Measurements from ENCODE around the gene PLEKHO2.

Gene PLEKHO2

DNA sequence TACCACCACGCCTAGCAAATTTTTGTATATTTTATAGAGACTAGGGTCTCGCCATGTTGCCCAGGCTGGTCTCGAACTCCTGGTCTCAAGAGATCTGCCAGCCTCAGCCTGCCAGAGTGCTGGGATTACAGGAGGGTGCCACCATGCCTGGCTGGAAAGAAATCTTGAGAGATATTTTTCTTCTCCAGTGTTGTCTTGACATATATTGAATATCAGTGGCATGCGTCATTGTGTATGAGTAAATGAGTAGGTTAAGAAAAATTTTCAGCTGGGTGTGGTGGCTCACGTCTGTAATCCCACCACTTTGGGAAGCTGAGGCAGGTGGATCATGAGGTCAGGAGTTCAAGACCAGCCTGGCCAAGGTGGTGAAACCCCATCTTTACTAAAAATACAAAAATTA, 12.7 kb upstream of the PLEKHO2 start:
- DNase-seq = no peak

- no peak for DNase-seq
Measured at GRCh38 chr15:64833690-64834089, 8.0 kb upstream of the PLEKHO2 start.

GRCh38 chr15:64836023-64836536, 5.6 kb upstream of the PLEKHO2 start:
- no peak for DNase-seq

GRCh38 chr15:64837502-64837901, 4.2 kb upstream of the PLEKHO2 start:
- DNase-seq = no peak

GRCh38 chr15:64841060-64841343, 713 bp upstream of the PLEKHO2 start:
- DNase-seq = no peak

DNA sequence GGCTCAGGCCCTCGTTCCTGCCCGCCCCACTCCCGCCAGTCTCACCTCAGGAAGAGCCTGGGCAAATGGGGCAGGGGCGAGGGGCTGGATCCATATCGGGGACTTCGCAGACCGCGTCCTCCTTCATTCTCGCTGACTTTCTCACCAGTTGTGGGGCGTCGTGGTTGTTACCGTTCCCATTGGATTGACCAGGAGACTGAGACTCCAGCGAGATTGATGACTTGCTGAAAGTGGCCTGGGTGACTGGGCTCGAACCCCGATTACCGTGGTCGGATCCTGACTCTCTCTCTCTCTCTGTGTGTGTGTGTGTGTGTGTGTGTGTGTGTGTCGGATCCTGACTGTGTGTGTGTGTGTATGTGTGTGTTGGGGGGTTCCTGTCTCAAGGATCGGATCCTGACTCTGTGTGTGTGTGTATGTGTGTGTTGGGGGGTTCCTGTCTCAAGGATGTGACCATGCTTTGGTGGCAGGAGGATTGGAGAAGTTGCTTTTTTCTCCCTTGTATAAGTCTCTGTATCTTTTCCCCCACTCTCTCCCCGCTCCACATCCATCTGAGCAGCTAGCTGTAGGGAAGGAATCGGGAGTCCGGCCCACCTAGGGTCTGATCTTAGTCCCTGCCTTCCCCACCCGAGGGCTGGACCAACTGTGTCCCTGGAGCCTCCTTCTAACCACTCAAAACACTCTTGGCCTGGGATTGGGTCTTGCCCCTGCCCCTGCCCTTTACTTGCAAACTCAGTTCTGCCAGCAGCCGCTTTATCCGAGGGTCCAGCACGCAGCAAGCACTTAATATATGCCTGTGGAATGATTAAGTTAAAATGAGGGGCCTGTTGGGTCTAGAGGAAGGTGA, 603 bp downstream of the PLEKHO2 start:
- DNase-seq = no peak

GRCh38 chr15:64842986-64843561, 1.4 kb downstream of the PLEKHO2 start:
- no peak for DNase-seq

DNA sequence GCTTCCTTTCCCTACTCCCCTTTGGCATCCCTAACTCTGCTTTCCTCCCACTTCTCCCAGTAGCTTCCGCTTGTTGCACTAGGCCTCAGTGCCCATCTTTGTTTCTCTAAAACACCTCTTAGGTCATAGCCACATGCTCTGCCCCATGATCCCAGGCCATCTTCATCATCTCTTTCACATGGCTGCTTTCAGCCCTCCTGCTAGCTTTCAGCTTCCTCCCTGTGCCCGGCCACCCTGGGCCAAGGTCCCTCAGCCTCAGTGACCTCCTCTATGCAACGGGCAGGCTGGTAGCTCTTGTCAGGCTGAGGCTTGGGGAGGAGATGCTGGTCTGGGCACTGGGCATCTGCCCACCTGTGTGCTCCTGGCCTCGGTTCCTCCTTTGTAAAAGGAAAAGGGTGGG, 2.3 kb downstream of the PLEKHO2 start:
- no peak for DNase-seq

DNA sequence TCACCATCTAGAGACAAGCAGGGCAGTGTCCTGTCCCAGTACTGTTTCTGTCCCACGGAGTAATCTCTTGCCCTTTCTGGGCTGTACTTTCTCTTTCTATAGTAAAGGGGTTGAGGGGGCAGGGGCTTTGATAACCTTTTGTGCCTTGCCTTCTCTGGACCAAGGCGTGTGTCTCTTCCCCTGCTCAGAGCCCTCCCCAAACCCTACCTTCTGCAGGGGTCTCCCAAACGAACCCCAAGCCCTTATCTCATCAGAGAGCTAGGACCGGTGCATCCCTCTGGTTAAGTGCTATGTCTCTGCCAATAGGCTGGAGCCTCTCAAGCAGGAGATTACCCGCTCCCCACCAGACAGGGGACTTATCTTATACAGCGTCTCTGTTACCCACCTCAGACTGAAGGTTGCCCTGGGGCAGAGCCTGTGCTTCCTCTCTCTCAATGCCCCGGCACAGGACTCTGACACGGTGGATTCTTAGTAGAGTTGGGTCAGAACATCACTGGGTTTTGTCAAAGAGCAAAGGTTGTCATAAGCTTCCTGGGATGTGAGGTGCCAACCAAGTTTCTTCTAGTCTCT, 2.9 kb downstream of the PLEKHO2 start:
- DNase-seq = no peak

GRCh38 chr15:64845183-64845611, 3.5 kb downstream of the PLEKHO2 start:
- DNase-seq = no peak

DNA sequence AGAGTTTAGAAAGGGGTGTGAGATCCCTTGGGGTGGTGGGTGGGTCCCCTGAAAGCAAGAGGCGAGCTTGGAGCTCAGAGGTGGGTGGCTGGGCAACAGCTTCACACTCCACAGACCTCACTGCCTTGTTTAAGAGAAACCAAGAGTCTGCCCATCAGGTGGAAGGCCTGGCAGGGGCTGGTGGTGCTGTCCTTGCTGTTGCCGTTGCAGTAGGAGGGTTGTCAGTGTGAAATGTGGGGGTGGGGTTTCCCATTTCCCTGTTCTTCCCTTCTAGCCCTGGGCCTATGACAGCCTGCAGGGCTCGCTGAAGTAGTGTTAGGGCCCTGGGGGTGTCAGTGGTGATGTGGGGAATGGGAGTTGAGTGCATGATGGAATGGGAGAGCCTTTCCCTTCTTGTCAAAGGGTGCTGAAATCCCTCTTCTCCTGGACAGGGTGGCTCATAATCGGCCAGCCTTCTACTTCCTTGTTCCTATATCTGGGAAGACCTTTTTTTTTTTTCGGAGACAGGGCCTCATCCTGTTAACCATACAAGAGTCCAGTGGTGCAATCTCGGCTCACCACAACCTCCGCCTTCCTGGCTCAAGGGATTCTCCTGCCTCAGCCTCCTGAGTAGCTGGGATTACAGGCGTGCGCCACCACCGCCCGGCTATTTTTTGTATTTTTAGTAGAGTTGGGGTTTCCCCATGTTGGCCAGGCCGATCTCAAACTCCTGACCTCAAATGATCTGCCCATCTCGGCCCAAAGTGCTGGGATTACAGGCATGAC, 4.3 kb downstream of the PLEKHO2 start:
- DNase-seq = no peak

DNA sequence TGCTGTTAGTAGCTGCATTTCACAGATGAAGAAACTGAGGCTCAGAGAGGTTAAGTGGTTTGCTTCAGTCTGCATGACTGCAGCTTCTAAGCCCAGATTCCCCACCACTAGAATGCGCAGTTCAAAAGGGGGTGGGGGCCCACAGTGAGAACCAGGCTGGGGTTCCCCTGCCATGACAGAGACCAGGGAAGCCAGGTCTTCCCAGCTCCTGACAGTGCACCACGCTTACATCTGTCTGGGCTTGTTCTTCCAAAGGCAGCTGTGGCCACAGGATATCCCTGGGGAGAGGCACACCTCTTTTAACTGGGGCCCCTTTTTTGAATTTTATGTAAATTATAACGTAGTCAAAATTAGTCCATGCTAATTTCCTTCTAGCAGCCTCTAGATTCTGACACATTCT, 5.3 kb downstream of the PLEKHO2 start:
- no peak for DNase-seq

GRCh38 chr15:64847448-64847847, 5.7 kb downstream of the PLEKHO2 start:
- no peak for DNase-seq

DNA sequence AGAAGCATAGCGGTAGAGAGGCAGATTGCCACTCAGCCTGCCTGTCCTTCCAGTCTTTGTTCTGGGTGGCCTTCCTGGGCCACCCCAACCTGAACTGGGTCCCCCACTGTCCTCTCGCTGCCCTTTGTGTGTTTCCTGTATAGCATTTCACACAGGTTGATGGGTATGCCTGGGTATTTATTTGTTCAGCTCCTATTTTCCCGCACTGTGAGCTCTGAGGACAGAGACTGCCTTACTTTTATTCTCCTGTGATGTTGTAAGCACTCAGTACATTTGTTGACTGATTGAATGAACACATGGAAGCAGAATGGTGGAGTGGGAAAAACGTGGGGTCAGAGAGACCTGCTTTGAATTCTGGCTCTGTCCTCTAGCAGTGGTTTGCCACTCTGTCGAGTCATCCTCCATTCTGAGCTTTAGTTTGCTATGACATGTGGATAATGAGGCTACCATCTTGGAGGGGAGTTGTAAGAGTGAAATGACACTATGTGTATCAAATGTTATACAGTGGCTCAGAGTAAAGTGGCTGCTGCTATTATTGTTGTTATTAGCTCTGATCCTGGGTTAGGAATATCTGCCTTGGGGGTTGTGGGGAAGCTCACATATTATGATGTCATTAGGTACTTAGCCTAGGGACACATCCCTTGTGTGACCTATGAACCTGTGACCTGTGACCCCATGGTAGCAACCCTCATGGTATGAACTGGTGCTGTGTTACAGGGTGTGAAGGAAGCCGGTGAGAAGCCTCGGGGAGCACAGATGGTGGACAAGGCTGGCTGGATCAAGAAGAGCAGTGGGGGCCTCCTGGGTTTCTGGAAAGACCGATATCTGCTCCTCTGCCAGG, 6.4 kb downstream of the PLEKHO2 start:
- DNase-seq = no peak

DNA sequence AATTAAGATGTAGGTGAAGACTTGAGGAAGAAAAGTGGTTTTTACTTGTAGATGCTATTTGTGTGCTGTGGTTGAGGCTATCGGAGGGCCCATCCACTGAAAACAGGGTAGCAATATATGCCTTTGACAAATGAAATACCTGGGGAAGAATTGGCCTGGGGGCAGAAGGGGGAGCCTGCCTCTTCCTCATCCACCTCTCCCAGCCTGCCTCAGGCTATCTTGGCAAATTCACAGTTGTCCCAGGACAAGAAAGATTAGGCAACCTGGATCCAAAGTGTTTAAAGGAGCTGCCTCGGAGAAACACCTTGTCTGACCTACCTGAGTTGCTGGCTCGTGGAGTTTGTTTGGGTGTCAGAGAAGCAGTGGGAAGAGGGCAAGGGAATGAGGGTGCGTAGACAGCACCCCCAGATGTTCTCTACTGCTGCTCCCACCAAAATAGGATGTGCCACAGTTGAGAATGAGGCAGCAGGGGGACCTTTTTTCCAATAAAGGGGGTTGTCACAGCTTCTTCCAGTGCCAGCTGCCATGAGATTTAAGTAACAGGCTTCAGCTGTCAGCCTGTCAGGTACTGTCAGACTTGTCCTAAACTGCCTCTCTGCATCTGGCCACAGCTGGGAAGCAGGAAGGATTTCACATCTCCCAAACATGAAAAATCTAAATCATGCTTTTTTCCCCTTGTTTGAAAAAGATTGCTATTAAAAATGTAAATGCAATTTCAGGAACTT, 9.2 kb downstream of the PLEKHO2 start:
- no peak for DNase-seq

DNA sequence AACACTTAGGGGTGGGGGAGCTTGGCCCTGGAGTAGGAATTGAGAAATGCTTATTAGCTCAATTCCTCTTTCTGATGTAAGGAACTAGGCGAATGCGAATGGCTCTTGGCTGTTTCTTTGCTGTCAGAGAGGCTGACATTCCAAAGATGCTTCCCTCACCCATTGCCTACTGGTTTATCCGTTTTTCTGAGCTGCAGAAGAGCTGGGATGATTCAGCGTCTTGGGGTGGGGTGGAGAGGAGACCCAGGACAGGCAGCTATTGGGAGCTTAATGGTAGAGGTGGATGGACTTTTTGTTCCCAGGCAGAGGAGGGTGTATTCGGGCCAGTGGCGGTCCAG, 9.8 kb downstream of the PLEKHO2 start:
- DNase-seq = no peak

DNA sequence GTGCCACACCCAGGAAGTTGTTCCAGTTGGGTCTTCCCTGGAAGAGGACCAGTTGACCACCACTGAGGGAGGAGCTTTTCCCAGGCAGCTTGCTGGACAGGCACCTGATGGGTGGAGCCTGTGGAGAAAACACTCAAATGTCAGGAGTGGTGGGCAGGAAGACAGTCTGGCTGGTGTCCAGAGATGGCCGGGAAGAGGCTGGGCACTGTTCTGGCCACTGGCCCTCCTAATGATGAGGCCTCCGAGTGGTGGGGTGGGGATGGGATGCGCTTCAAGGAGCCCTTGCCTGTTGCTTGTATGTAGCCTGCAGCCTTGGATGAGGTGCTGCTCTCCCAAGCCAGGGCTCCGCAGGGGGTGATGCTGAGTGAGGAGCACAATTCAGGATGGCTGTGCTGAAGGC, 12.3 kb downstream of the PLEKHO2 start:
- no peak for DNase-seq

DNA sequence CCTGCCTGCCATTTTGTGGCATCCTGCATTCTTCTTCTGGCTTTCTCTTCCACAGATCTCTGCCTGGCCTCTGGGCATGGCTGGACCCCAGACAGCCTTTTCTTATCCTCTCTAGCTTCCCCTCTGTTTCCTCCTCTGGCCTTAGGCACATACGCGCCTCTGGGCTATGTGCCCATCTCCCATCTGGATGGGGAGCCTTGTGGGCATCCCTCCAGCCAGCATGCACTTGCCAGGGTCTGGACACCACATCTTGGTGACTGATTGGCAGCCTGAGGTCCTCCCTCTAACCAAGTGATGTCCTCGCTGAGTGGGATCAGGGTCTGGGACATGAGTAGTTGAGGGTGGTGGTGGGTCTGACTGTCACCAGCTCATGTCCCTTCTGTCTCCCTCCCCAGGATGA, 12.8 kb downstream of the PLEKHO2 start:
- DNase-seq = no peak

DNA sequence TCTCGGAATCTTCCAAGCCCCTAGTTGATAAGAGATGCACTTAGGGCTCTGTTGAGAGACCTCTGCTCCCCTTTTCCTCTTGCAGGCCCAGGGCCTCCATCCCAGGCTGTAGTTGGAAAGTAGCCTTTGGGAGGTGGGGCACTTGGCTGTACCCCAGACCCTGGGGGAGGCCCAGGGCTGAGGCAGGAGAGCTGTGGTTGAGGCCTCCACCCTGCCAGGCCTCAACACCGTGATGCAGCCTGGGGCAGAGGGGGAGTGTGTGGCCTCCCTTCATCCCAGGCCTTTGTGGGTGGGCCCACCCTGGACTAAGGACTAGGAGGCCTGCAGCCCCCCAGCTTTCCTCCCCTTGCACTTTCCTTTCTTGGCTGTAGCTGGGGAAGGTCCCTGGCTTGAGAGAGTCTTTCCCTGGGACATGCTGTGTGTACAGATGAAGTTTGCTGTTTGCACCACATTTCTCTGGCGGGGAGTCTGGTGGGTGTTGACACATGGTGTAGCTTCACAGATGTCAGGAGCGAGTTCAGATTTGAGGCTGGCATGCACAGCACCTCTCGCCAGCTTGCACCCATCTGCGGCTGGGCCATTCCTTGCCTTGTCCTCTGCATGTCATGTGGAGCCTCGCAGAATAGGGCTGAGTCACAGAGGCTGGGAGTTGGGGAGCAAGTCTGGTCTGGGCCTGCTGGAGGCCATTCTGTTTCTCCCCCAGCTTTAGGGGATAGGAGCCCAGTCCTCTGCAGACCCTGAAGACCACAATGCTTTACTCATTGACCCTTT, 13.7 kb downstream of the PLEKHO2 start:
- no peak for DNase-seq

DNA sequence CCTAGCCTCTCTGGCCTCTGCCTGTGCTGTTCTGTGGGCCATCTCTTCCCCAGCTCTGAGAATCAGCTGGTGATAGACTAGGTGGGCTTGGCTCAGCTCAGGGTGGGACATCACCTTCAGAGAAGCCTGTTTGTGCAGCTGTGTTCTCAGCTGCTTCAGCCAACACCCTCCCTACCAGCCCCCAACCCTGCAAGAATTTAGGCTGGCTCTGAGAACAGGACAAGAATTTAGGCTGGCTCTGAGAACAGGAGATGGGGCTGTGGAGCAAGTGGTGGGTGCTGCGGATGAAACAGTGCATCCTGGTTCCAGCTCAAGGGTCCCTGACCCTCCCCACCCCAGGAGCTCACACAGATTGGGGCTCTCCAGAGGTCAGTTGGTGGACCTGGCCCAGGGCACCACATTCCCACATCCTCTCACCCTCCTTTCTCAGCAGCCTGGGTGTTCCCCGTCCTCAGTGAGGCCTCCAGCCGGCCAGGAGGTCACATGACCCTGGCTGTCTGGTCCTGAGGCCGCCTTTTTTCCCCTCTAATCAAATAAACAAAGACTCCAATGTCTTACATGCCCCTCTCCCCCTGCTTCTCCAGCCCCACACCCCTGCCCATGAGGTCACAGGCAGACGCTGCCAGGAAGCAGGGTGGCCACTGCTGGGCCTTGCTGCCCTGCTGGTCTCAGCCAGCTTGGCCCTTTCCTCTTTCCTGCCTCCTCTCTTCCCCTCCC, 14.9 kb downstream of the PLEKHO2 start:
- no peak for DNase-seq

- no peak for DNase-seq
Measured at GRCh38 chr15:64857421-64857820, 15.7 kb downstream of the PLEKHO2 start.

All from NCI-H524 treated with DMSO at 0.1 percent for 48 hours (cell line).